PFSK-1 (cell line): ENCODE measurements around the gene TTC28.

Source experiments
- POLR2AphosphoS5 ChIP-seq: IDR thresholded peaks from 2 replicates; pipeline ENCODE4 v1.6.1; 2012; ENCODE audit warnings: low read depth, mild to moderate bottlenecking, control low read depth, low read length, moderate library complexity
- REST ChIP-seq, 2 experiments: IDR thresholded peaks; 2 replicates each; pipeline versions ENCODE4 v1.6.1 to v1.8.0; 2011 to 2012; ENCODE audit warnings: low read depth in 2 of 2, low read length in 2 of 2, control low read depth in 1 of 2, inconsistent platforms in 1 of 2, mild to moderate bottlenecking in 1 of 2, moderate library complexity in 1 of 2; ENCODE audit not compliant: insufficient read depth in 1 of 2
- SIN3A ChIP-seq: IDR thresholded peaks from 2 replicates; pipeline ENCODE4 v1.6.1; 2012; ENCODE audit warnings: mild to moderate bottlenecking, low read length, moderate library complexity, borderline replicate concordance; ENCODE audit not compliant: insufficient read depth
- TAF1 ChIP-seq: IDR thresholded peaks from 2 replicates; pipeline ENCODE4 v1.6.1; 2012; ENCODE audit warnings: low read length, control low read depth, borderline replicate concordance; ENCODE audit not compliant: insufficient read depth

GRCh38 chr22:27978802-27979201 is 700.8 kb downstream of the TTC28 start:
- TF ChIP-seq POLR2AphosphoS5 (no peak), TAF1 (no peak), SIN3A (no peak), REST (IDR thresholded peaks at IDR 0.05; ENCODE audit: insufficient read depth in 1 of 2, low read depth in 2 of 2, low read length in 2 of 2) (no peak)
